ENCODE data around the gene CGNL1.
A peak's percentile ranks its signal among the peaks of the same experiment; 100 is the strongest.

The CGNL1 gene

DNA sequence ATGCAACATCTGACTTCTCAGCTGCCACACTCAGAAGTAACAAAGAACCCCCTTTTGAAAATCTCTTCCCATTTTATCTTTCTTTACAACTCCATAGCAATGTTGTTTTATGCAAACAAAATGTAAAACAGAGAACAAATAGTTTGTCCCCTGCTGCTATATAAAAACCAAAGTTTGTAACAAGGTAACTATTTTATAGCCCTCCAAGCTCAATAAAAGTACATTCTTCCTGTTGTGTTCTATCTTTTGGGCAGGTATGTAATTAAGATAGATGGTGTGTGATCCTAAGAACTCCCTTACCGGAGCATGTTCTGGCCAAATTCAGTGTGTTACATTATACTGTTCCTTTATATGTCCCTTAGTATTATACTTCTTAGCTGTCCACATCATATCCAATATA, 12.6 kb upstream of the CGNL1 start:
- H3K4me2 ChIP-seq (ENCODE audit: low read length, poor library complexity, severe bottlenecking) = no peak overlapping the region
- H3K27ac ChIP-seq (ENCODE audit: low read length, poor library complexity, severe bottlenecking) = no peak overlapping the region
- H3K4me3 ChIP-seq (ENCODE audit: insufficient read depth in 1 of 2, low read depth in 1 of 2, low read length in 2 of 2) = no peak overlapping the region
- H3K4me1 ChIP-seq (ENCODE audit: control insufficient read depth, insufficient read depth, low read depth, low read length) = peaks cover 2% of the 10 kb centered on the region
- DNase-seq = no peak
- no peaks in the 10 kb centered on the region for H3K79me1 ChIP-seq (replicated peaks; ENCODE audit: low read length, poor library complexity, severe bottlenecking)
- H3K9ac ChIP-seq (ENCODE audit: low read length) = no peak overlapping the region
- no peak overlapping the region for H2BK120ac ChIP-seq (ENCODE audit: low read depth, low read length)
- H2BK12ac ChIP-seq (ENCODE audit: low read length in 2 of 2) = no peak overlapping the region
- no peak overlapping the region for H4K91ac ChIP-seq (ENCODE audit: low read length)
- H2AFZ ChIP-seq (ENCODE audit: low read depth, low read length) = no peak overlapping the region
- no peak overlapping the region for H3K4ac ChIP-seq (ENCODE audit: low read depth in 1 of 2, low read length in 2 of 2)
- WGBS = no CpG with 5 or more reads among the region's 1 CpG
- no peaks in the 10 kb centered on the region for H3K9me3 ChIP-seq (ENCODE audit: control insufficient read depth, low read length)
- no peak overlapping the region for H3K14ac ChIP-seq (ENCODE audit: low read length in 2 of 2)
- H2AK5ac ChIP-seq (ENCODE audit: low read length, severe bottlenecking) = no peak overlapping the region
- no peak overlapping the region for H2BK5ac ChIP-seq (ENCODE audit: low read depth, low read length, poor library complexity, severe bottlenecking)
- no peak overlapping the region for H2BK15ac ChIP-seq (ENCODE audit: low read depth, poor library complexity, severe bottlenecking)
- no peak overlapping the region for H3K18ac ChIP-seq (ENCODE audit: low read depth in 1 of 2, low read length in 2 of 2)
- peaks cover 0 to 5% of the 10 kb centered on the region in 2 experiments for H3K27me3 ChIP-seq (ENCODE audit: control insufficient read depth in 1 of 2, insufficient read depth in 1 of 2, low read length in 2 of 2)
- no peak overlapping the region for H4K8ac ChIP-seq (ENCODE audit: low read length)
- no peak overlapping the region for H3K23ac ChIP-seq (ENCODE audit: low read length in 2 of 2)
- H3K36me3 ChIP-seq (ENCODE audit: control insufficient read depth in 1 of 2, insufficient read depth in 2 of 2, low read depth in 1 of 2, low read length in 2 of 2) = no peaks in the 10 kb centered on the region

- H2BK12ac ChIP-seq (ENCODE audit: low read length in 2 of 2) = no peak overlapping the region
- no peaks in the 10 kb centered on the region for H3K9me3 ChIP-seq (ENCODE audit: control insufficient read depth, low read length)
- no peak overlapping the region for H2BK120ac ChIP-seq (ENCODE audit: low read depth, low read length)
- peak; percentile 45 for DNase-seq
- no peaks in the 10 kb centered on the region for H3K36me3 ChIP-seq (ENCODE audit: control insufficient read depth in 1 of 2, insufficient read depth in 2 of 2, low read depth in 1 of 2, low read length in 2 of 2)
- H3K4me1 ChIP-seq (ENCODE audit: control insufficient read depth, insufficient read depth, low read depth, low read length) = peaks cover 2% of the 10 kb centered on the region
- 75% methylated on average over 9 of the region's 9 CpGs for WGBS
- no peak overlapping the region for H2BK15ac ChIP-seq (ENCODE audit: low read depth, poor library complexity, severe bottlenecking)
- no peaks in the 10 kb centered on the region for H3K79me1 ChIP-seq (replicated peaks; ENCODE audit: low read length, poor library complexity, severe bottlenecking)
- H2AK5ac ChIP-seq (ENCODE audit: low read length, severe bottlenecking) = peak overlapping the region; percentile 88
- no peak overlapping the region for H3K23ac ChIP-seq (ENCODE audit: low read length in 2 of 2)
- no peak overlapping the region for H3K27ac ChIP-seq (ENCODE audit: low read length, poor library complexity, severe bottlenecking)
- H3K14ac ChIP-seq (ENCODE audit: low read length in 2 of 2) = peak overlapping the region in 1 of 2 experiments; percentile 95
- H2AFZ ChIP-seq (ENCODE audit: low read depth, low read length) = no peak overlapping the region
- H4K8ac ChIP-seq (ENCODE audit: low read length) = peak overlapping the region; percentile 87
- no peak overlapping the region for H2BK5ac ChIP-seq (ENCODE audit: low read depth, low read length, poor library complexity, severe bottlenecking)
- H3K4ac ChIP-seq (ENCODE audit: low read depth in 1 of 2, low read length in 2 of 2) = no peak overlapping the region
- H3K9ac ChIP-seq (ENCODE audit: low read length) = no peak overlapping the region
- peak overlapping the region; percentile 72 for H4K91ac ChIP-seq (ENCODE audit: low read length)
- peak overlapping the region in 1 of 2 experiments; percentile 88 for H3K18ac ChIP-seq (ENCODE audit: low read depth in 1 of 2, low read length in 2 of 2)
- no peak overlapping the region for H3K4me2 ChIP-seq (ENCODE audit: low read length, poor library complexity, severe bottlenecking)
- no peak overlapping the region for H3K4me3 ChIP-seq (ENCODE audit: insufficient read depth in 1 of 2, low read depth in 1 of 2, low read length in 2 of 2)
- peaks cover 0 to 5% of the 10 kb centered on the region in 2 experiments for H3K27me3 ChIP-seq (ENCODE audit: control insufficient read depth in 1 of 2, insufficient read depth in 1 of 2, low read length in 2 of 2)
These were observed 11.9 kb upstream of the CGNL1 start for GRCh38 chr15:57364282-57365007.

DNA sequence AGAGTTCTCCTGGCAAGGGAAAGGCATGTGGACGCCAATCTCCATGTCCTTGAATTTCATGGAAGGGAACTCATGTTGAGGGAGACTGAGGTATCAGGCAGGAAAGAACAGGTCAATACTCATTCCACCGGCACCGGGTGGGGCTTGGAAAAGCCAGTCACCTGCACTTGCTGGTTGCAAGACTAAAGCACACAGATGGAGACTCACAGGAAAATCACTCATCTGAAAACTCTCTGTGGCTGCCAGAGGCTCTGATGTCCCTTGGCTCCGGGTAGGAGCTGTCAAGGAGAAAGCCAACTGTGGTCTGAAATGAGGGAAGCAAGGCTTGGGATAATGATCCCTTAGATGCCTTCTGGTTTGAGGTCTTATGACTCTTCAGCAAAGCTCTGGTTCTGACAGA, 8.7 kb upstream of the CGNL1 start:
- H2AK5ac ChIP-seq (ENCODE audit: low read length, severe bottlenecking) = no peak overlapping the region
- no peaks in the 10 kb centered on the region for H3K36me3 ChIP-seq (ENCODE audit: control insufficient read depth in 1 of 2, insufficient read depth in 2 of 2, low read depth in 1 of 2, low read length in 2 of 2)
- no peak overlapping the region for H2BK120ac ChIP-seq (ENCODE audit: low read depth, low read length)
- H3K79me1 ChIP-seq (replicated peaks; ENCODE audit: low read length, poor library complexity, severe bottlenecking) = no peaks in the 10 kb centered on the region
- no peak overlapping the region for H3K4me3 ChIP-seq (ENCODE audit: insufficient read depth in 1 of 2, low read depth in 1 of 2, low read length in 2 of 2)
- H3K14ac ChIP-seq (ENCODE audit: low read length in 2 of 2) = no peak overlapping the region
- H2AFZ ChIP-seq (ENCODE audit: low read depth, low read length) = no peak overlapping the region
- H2BK12ac ChIP-seq (ENCODE audit: low read length in 2 of 2) = no peak overlapping the region
- H4K8ac ChIP-seq (ENCODE audit: low read length) = no peak overlapping the region
- H3K4ac ChIP-seq (ENCODE audit: low read depth in 1 of 2, low read length in 2 of 2) = no peak overlapping the region
- H3K4me1 ChIP-seq (ENCODE audit: control insufficient read depth, insufficient read depth, low read depth, low read length) = peaks cover 7% of the 10 kb centered on the region
- H3K9me3 ChIP-seq (ENCODE audit: control insufficient read depth, low read length) = no peaks in the 10 kb centered on the region
- no peak for DNase-seq
- H3K9ac ChIP-seq (ENCODE audit: low read length) = no peak overlapping the region
- H2BK5ac ChIP-seq (ENCODE audit: low read depth, low read length, poor library complexity, severe bottlenecking) = no peak overlapping the region
- no peak overlapping the region for H3K4me2 ChIP-seq (ENCODE audit: low read length, poor library complexity, severe bottlenecking)
- 92% methylated on average over 4 of the region's 4 CpGs for WGBS
- no peak overlapping the region for H2BK15ac ChIP-seq (ENCODE audit: low read depth, poor library complexity, severe bottlenecking)
- H3K18ac ChIP-seq (ENCODE audit: low read depth in 1 of 2, low read length in 2 of 2) = no peak overlapping the region
- H3K27ac ChIP-seq (ENCODE audit: low read length, poor library complexity, severe bottlenecking) = no peak overlapping the region
- peaks cover 0 to 14% of the 10 kb centered on the region in 2 experiments for H3K27me3 ChIP-seq (ENCODE audit: control insufficient read depth in 1 of 2, insufficient read depth in 1 of 2, low read length in 2 of 2)
- no peak overlapping the region for H3K23ac ChIP-seq (ENCODE audit: low read length in 2 of 2)
- no peak overlapping the region for H4K91ac ChIP-seq (ENCODE audit: low read length)

DNA sequence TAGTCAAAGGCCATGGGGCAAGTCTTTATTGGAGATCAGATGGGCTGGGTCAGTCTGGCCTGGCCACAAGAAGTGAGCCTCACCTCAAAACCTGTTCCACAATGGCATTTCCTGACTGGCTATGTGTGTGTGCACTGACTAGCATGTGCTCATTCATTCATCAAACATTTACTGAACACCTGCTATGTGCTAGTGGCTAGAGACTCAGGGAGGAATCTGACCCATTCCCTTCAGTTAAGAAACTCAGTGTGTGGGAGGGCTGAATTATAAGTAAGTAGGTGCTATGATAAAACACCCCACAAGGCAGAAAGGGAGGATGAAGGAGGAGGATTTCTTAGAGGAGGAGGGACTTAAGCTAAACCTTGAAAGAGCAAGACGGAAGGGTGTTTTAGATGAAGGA, 5.4 kb upstream of the CGNL1 start:
- Histone ChIP-seq H3K18ac (ENCODE audit: low read depth in 1 of 2, low read length in 2 of 2) (no peak overlapping the region), H2BK15ac (ENCODE audit: low read depth, poor library complexity, severe bottlenecking) (no peak overlapping the region), H3K4ac (ENCODE audit: low read depth in 1 of 2, low read length in 2 of 2) (no peak overlapping the region), H2BK5ac (ENCODE audit: low read depth, low read length, poor library complexity, severe bottlenecking) (no peak overlapping the region), H3K9me3 (ENCODE audit: control insufficient read depth, low read length) (no peaks in the 10 kb centered on the region), H3K4me2 (ENCODE audit: low read length, poor library complexity, severe bottlenecking) (no peak overlapping the region), H3K27me3 (ENCODE audit: control insufficient read depth in 1 of 2, insufficient read depth in 1 of 2, low read length in 2 of 2) (peaks cover 0 to 43% of the 10 kb centered on the region in 2 experiments), H3K27ac (ENCODE audit: low read length, poor library complexity, severe bottlenecking) (no peak overlapping the region), H4K91ac (ENCODE audit: low read length) (no peak overlapping the region), H2AK5ac (ENCODE audit: low read length, severe bottlenecking) (no peak overlapping the region), H3K23ac (ENCODE audit: low read length in 2 of 2) (no peak overlapping the region), H3K9ac (ENCODE audit: low read length) (no peak overlapping the region), H3K14ac (ENCODE audit: low read length in 2 of 2) (no peak overlapping the region), H2BK120ac (ENCODE audit: low read depth, low read length) (no peak overlapping the region), H4K8ac (ENCODE audit: low read length) (no peak overlapping the region), H2AFZ (ENCODE audit: low read depth, low read length) (no peak overlapping the region), H3K4me1 (ENCODE audit: control insufficient read depth, insufficient read depth, low read depth, low read length) (peaks cover 9% of the 10 kb centered on the region), H2BK12ac (ENCODE audit: low read length in 2 of 2) (no peak overlapping the region), H3K4me3 (ENCODE audit: insufficient read depth in 1 of 2, low read depth in 1 of 2, low read length in 2 of 2) (no peak overlapping the region), H3K79me1 (replicated peaks; ENCODE audit: low read length, poor library complexity, severe bottlenecking) (peaks cover 2% of the 10 kb centered on the region), H3K36me3 (ENCODE audit: control insufficient read depth in 1 of 2, insufficient read depth in 2 of 2, low read depth in 1 of 2, low read length in 2 of 2) (no peaks in the 10 kb centered on the region)
- DNase-seq = no peak
- WGBS = 97% methylated on average over 1 of the region's 1 CpG
